ENCODE data around the gene SLC25A17.

Gene SLC25A17

DNA sequence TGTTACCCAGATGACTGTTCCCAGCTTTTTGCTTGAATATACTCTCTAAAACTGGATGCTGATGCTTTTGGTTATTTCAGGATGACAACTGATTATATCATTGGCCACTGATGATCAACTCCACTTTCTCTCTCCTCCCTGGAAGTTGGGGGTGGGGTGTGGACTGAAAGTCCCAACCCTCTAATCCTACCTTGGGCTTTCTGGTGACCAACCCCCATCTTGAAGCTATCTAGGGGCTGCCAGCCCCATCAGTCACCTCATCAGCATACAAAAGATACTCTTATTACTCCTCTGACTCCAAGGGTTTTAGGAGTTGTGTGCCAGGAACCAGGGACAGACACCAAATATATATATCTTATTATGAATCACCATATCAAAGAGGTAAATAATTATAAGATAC is 69.3 kb downstream of the SLC25A17 start:
- TF ChIP-seq, protein P1, sequence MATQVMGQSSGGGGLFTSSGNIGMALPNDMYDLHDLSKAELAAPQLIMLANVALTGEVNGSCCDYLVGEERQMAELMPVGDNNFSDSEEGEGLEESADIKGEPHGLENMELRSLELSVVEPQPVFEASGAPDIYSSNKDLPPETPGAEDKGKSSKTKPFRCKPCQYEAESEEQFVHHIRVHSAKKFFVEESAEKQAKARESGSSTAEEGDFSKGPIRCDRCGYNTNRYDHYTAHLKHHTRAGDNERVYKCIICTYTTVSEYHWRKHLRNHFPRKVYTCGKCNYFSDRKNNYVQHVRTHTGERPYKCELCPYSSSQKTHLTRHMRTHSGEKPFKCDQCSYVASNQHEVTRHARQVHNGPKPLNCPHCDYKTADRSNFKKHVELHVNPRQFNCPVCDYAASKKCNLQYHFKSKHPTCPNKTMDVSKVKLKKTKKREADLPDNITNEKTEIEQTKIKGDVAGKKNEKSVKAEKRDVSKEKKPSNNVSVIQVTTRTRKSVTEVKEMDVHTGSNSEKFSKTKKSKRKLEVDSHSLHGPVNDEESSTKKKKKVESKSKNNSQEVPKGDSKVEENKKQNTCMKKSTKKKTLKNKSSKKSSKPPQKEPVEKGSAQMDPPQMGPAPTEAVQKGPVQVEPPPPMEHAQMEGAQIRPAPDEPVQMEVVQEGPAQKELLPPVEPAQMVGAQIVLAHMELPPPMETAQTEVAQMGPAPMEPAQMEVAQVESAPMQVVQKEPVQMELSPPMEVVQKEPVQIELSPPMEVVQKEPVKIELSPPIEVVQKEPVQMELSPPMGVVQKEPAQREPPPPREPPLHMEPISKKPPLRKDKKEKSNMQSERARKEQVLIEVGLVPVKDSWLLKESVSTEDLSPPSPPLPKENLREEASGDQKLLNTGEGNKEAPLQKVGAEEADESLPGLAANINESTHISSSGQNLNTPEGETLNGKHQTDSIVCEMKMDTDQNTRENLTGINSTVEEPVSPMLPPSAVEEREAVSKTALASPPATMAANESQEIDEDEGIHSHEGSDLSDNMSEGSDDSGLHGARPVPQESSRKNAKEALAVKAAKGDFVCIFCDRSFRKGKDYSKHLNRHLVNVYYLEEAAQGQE (IDR thresholded peaks at IDR 0.05; ENCODE audit: low read depth): no peak
- TF ChIP-seq TAF1 (IDR thresholded peaks at IDR 0.05; ENCODE audit: low read depth): no peak
- no peak for TF ChIP-seq CREB1 (IDR thresholded peaks at IDR 0.05; ENCODE audit: low read depth)
- no peak for TF ChIP-seq NFIC (IDR thresholded peaks at IDR 0.05)
- no peak for TF ChIP-seq FOXM1 (IDR thresholded peaks at IDR 0.05; ENCODE audit: borderline replicate concordance, low read depth)
- TF ChIP-seq, protein P2, sequence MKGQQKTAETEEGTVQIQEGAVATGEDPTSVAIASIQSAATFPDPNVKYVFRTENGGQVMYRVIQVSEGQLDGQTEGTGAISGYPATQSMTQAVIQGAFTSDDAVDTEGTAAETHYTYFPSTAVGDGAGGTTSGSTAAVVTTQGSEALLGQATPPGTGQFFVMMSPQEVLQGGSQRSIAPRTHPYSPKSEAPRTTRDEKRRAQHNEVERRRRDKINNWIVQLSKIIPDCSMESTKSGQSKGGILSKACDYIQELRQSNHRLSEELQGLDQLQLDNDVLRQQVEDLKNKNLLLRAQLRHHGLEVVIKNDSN (IDR thresholded peaks at IDR 0.05): no peak
- TF ChIP-seq TCF12 (IDR thresholded peaks at IDR 0.05; ENCODE audit: low read depth): no peak
- TF ChIP-seq, protein P3, sequence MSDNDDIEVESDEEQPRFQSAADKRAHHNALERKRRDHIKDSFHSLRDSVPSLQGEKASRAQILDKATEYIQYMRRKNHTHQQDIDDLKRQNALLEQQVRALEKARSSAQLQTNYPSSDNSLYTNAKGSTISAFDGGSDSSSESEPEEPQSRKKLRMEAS (IDR thresholded peaks at IDR 0.05): no peak
- no peak for TF ChIP-seq CEBPB (IDR thresholded peaks at IDR 0.05)
- no peak for TF ChIP-seq YY1 (IDR thresholded peaks at IDR 0.05; ENCODE audit: low read depth)
- no peak for TF ChIP-seq EP300 (IDR thresholded peaks at IDR 0.05; ENCODE audit: borderline replicate concordance)
- TF ChIP-seq EGR1 (IDR thresholded peaks at IDR 0.05): no peak
- TF ChIP-seq TEAD4 (IDR thresholded peaks at IDR 0.05): no peak
- TF ChIP-seq RAD21 (IDR thresholded peaks at IDR 0.05; ENCODE audit: low read depth): no peak
- TF ChIP-seq ZBTB7A (IDR thresholded peaks at IDR 0.05; ENCODE audit: low read depth): no peak

DNA sequence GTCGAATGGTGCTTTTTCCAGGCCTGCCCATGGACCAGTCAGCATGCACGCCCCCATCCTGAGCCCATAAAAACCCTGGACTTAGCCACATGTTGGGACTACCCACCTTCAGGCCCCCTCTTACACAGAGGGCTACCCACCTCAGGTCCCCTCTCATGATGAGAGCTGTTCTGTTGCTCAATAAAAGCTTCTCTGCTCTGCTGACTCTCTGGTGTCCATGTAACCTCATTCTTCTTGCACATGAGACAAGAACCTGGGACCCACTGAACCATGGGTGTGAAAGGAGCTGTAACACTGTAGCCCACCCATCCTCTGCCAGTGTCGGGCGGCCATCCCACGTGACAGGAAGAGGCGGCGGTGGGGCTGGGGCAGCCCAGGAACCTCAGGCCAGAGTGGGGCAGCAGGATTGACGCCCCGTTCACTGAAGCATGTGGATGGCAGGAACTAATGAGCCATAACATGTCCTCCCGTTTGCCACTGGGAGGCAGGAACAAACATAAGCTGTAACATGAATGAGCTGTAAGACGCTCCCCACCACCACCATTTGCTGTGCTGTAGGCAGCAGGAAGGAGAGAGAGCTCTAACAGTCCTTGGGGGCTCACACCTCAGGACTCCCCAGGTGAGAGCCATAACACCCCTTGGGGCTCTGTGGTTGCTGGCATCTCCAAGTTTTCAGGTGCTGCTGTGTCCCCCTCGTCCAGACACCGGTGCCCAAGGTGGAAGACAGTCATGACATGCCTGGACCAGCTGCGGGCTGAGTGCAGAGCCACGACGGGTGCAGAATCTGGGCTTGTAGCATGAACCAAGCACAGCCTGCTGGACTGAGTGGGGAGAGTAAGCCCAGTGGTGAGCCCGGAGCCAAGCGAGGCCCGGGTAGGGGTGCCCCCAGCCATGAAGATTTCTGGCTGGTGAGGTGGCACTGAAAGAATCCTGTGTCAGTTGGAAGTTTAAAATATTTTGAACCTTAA is 70.5 kb downstream of the SLC25A17 start:
- TF ChIP-seq TCF12 (IDR thresholded peaks at IDR 0.05; ENCODE audit: low read depth): no peak
- TF ChIP-seq, protein P3 (IDR thresholded peaks at IDR 0.05): no peak
- TF ChIP-seq YY1 (IDR thresholded peaks at IDR 0.05; ENCODE audit: low read depth): no peak
- no peak for TF ChIP-seq CEBPB (IDR thresholded peaks at IDR 0.05)
- no peak for TF ChIP-seq FOXM1 (IDR thresholded peaks at IDR 0.05; ENCODE audit: borderline replicate concordance, low read depth)
- TF ChIP-seq, protein P2 (IDR thresholded peaks at IDR 0.05): no peak
- TF ChIP-seq EGR1 (IDR thresholded peaks at IDR 0.05): no peak
- no peak for TF ChIP-seq ZBTB7A (IDR thresholded peaks at IDR 0.05; ENCODE audit: low read depth)
- TF ChIP-seq RAD21 (IDR thresholded peaks at IDR 0.05; ENCODE audit: low read depth): no peak
- no peak for TF ChIP-seq CREB1 (IDR thresholded peaks at IDR 0.05; ENCODE audit: low read depth)
- TF ChIP-seq, protein P1 (IDR thresholded peaks at IDR 0.05; ENCODE audit: low read depth): no peak
- no peak for TF ChIP-seq TAF1 (IDR thresholded peaks at IDR 0.05; ENCODE audit: low read depth)
- no peak for TF ChIP-seq NFIC (IDR thresholded peaks at IDR 0.05)
- TF ChIP-seq EP300 (IDR thresholded peaks at IDR 0.05; ENCODE audit: borderline replicate concordance): no peak
- TF ChIP-seq TEAD4 (IDR thresholded peaks at IDR 0.05): no peak

DNA sequence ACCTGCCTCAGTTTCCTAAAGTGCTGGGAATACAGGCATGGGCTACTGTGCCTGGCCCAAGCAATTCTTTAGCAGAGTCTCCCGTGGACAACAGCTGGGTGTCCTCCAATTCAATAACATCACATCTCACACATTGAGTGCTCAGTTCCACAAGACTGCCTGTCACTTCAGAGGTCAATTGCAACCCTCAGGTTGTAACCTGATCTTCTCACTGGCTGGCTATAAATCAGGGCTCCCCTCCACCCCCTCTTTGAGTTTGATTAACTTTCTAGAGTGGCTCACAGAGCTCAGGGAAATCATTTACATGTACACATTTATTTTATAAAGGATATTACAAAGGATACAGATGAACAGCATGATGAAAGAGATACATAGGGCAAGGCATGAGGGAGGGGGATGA is 71.8 kb downstream of the SLC25A17 start:
- TF ChIP-seq TCF12 (IDR thresholded peaks at IDR 0.05; ENCODE audit: low read depth): no peak
- 0 out of 2 replicates have a peak, but pooled peaks have one; percentile 18 for TF ChIP-seq EP300 (IDR thresholded peaks at IDR 0.05; ENCODE audit: borderline replicate concordance)
- peak; percentile 22; the same call in 1 of the 2 replicates for TF ChIP-seq NFIC (IDR thresholded peaks at IDR 0.05)

DNA sequence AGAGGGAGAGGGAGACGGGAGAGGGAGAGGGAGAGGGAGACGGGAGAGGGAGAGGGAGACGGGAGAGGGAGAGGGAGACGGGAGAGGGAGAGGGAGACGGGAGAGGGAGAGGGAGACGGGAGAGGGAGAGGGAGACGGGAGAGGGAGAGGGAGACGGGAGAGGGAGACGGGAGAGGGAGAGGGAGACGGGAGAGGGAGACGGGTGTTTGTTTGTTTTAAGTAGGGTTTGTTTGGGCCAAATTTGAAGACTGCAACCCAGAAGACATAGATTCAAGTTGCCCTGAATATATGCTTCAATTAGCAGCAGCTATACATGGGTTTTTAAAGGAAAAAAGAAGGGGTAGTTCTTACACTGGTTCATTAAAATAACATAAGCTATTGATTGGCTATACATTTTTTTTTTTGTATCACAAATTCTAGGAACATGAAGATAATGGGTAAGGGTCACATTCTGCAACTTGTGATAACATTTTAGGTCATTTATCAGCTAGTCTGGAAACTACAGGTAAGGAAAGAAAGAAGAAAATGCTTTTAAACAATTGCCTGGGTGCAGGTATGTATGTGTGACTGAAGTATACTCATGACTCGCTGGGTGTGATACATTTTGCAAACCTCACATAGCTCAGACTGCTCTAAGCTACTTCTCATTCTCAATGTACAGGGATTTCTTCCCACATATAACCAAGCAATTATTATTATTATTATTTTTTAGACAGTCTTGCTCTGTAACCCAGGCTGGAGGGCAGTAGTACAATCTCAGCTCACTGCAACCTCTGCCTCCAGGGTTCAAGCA is 72.5 kb downstream of the SLC25A17 start:
- no peak for TF ChIP-seq ZBTB7A (IDR thresholded peaks at IDR 0.05; ENCODE audit: low read depth)
- no peak for TF ChIP-seq YY1 (IDR thresholded peaks at IDR 0.05; ENCODE audit: low read depth)
- no peak for TF ChIP-seq TCF12 (IDR thresholded peaks at IDR 0.05; ENCODE audit: low read depth)
- TF ChIP-seq CREB1 (IDR thresholded peaks at IDR 0.05; ENCODE audit: low read depth): no peak
- no peak for TF ChIP-seq TAF1 (IDR thresholded peaks at IDR 0.05; ENCODE audit: low read depth)
- TF ChIP-seq EP300 (IDR thresholded peaks at IDR 0.05; ENCODE audit: borderline replicate concordance): no peak
- TF ChIP-seq, protein P3 (IDR thresholded peaks at IDR 0.05): no peak
- no peak for TF ChIP-seq FOXM1 (IDR thresholded peaks at IDR 0.05; ENCODE audit: borderline replicate concordance, low read depth)

Measured in Ishikawa (cell line).